IMR-90 (cell line): ENCODE results near the gene TRHDE. TPM values are rescaled to one million over a fixed set of nuclear protein-coding genes. Genes with fewer than 3 reads are reported as not detected.

Experiments used
- ATAC-seq: fragments of 200-7000 bp; cut with Tn5 transposase; 2 replicates; pipeline ENCODE4 v1.9.1; 2020; ENCODE audit warnings: low read depth, mild to moderate bottlenecking, moderate library complexity
- BruUV-seq: library from RNA; stranded (reverse); fragments of 400-500 nt; replicated peaks from 2 replicates; lab custom pipeline; 2021; lab: Mats Ljungman, UMichigan
- CTCF ChIA-PET: fragments of 300-600 bp; formaldehyde crosslinking; extraction: SDS; loops from one replicate; lab custom pipeline; 2021; ENCODE audit warnings: antibody characterized with exemption; lab: Yijun Ruan, JAX
- POLR2A ChIA-PET: fragments of 300-600 bp; sonication (Branson Sonifier 250); formaldehyde crosslinking; loops from one replicate; lab custom pipeline; 2022; ENCODE audit warnings: antibody characterized with exemption; ENCODE audit not compliant: unreplicated experiment; lab: Charles Lee
- DNase-seq: peaks from one replicate; pipeline ENCODE4 v3.0.0; 2013
- H2AFZ ChIP-seq: replicated peaks from 2 replicates; pipeline ENCODE3; 2013; ENCODE audit warnings: low read length, mild to moderate bottlenecking; ENCODE audit not compliant: poor library complexity
- H2AK5ac ChIP-seq: 2 replicates; pipeline ENCODE4 v1.6.1; 2013; ENCODE audit warnings: low read depth, low read length, inconsistent platforms
- H2AK9ac ChIP-seq: replicated peaks from 2 replicates; pipeline ENCODE3; 2013; ENCODE audit warnings: mild to moderate bottlenecking, low read depth, low read length, moderate library complexity; ENCODE audit not compliant: poor library complexity
- H2BK120ac ChIP-seq: 2 replicates; pipeline ENCODE4 v1.6.1; 2013; ENCODE audit warnings: low read depth, low read length, inconsistent platforms
- H2BK15ac ChIP-seq: 3 replicates; pipeline ENCODE4 v1.6.1; 2013; ENCODE audit warnings: low read depth, low read length, inconsistent platforms
- H2BK20ac ChIP-seq: 2 replicates; pipeline ENCODE4 v1.6.1; 2013; ENCODE audit warnings: low read depth, mild to moderate bottlenecking, inconsistent platforms, low read length, moderate library complexity
- H2BK5ac ChIP-seq: 2 replicates; pipeline ENCODE4 v1.6.1; 2013; ENCODE audit warnings: mild to moderate bottlenecking, low read depth, low read length, inconsistent platforms; ENCODE audit not compliant: poor library complexity, severe bottlenecking
- H3K14ac ChIP-seq: replicated peaks from 2 replicates; pipeline ENCODE4 v1.6.1; 2013; ENCODE audit warnings: low read depth, low read length, inconsistent platforms
- H3K18ac ChIP-seq: 2 replicates; pipeline ENCODE4 v1.6.1; 2013; ENCODE audit warnings: low read depth, low read length, control low read depth
- H3K23ac ChIP-seq: 2 replicates; pipeline ENCODE4 v1.6.1; 2013; ENCODE audit warnings: low read depth, low read length, inconsistent platforms
- H3K27ac ChIP-seq: 2 replicates; pipeline ENCODE4 v1.5.1; 2013; ENCODE audit warnings: mild to moderate bottlenecking, control low read depth, low read length; ENCODE audit not compliant: insufficient read depth
- H3K27me3 ChIP-seq: 2 replicates; pipeline ENCODE4 v1.6.1; 2013; ENCODE audit warnings: low read length; ENCODE audit not compliant: control insufficient read depth, insufficient read depth
- H3K36me3 ChIP-seq: 2 replicates; pipeline ENCODE4 v1.6.1; 2013; ENCODE audit warnings: low read length, mixed read lengths; ENCODE audit not compliant: control insufficient read depth, insufficient read depth
- H3K4ac ChIP-seq: 2 replicates; pipeline ENCODE4 v1.6.1; 2013; ENCODE audit warnings: low read depth, low read length, inconsistent platforms
- H3K4me1 ChIP-seq: 2 replicates; pipeline ENCODE4 v1.6.1; 2013; ENCODE audit warnings: low read length, mixed read lengths; ENCODE audit not compliant: control insufficient read depth, insufficient read depth
- H3K4me2 ChIP-seq: 2 replicates; pipeline ENCODE4 v1.6.1; 2013; ENCODE audit warnings: low read depth, mild to moderate bottlenecking, control low read depth, low read length, moderate library complexity
- H3K4me3 ChIP-seq: 2 replicates; pipeline ENCODE4 v1.5.1; 2013; ENCODE audit warnings: low read depth, mild to moderate bottlenecking, control low read depth, low read length, moderate library complexity; ENCODE audit not compliant: insufficient read depth
- H3K56ac ChIP-seq: 2 replicates; pipeline ENCODE4 v1.6.1; 2013; ENCODE audit warnings: low read length, inconsistent platforms; ENCODE audit not compliant: insufficient read depth; ENCODE audit errors: extremely low read depth
- H3K79me1 ChIP-seq, 2 experiments: 2 replicates each; pipeline ENCODE4 v1.6.1; 2013; ENCODE audit warnings: low read length in 2 of 2, inconsistent platforms in 1 of 2, low read depth in 1 of 2
- H3K9ac ChIP-seq: 2 replicates; pipeline ENCODE4 v1.6.1; 2013; ENCODE audit warnings: low read depth, low read length, control low read depth
- H3K9me1 ChIP-seq: 2 replicates; pipeline ENCODE4 v1.6.1; 2013; ENCODE audit warnings: low read length, inconsistent platforms; ENCODE audit not compliant: insufficient read depth
- H3K9me3 ChIP-seq: 2 replicates; pipeline ENCODE4 v1.6.1; 2013; ENCODE audit warnings: low read length; ENCODE audit not compliant: control insufficient read depth, insufficient read depth
- H4K20me1 ChIP-seq: 2 replicates; pipeline ENCODE4 v1.6.1; 2013; ENCODE audit warnings: low read length, inconsistent platforms; ENCODE audit not compliant: insufficient read depth
- H4K5ac ChIP-seq: 2 replicates; pipeline ENCODE4 v1.6.1; 2013; ENCODE audit warnings: mild to moderate bottlenecking, low read depth, low read length, control low read depth
- H4K8ac ChIP-seq, 2 experiments: 2 replicates each; pipeline ENCODE4 v1.6.1; 2013; ENCODE audit warnings: low read depth in 2 of 2, low read length in 2 of 2, control low read depth in 1 of 2, inconsistent platforms in 1 of 2
- H4K91ac ChIP-seq: 2 replicates; pipeline ENCODE4 v1.6.1; 2013; ENCODE audit warnings: low read depth, low read length, inconsistent platforms; ENCODE audit not compliant: insufficient read depth
- CEBPB ChIP-seq: IDR thresholded peaks from 2 replicates; pipeline ENCODE4 v1.6.1; 2012; ENCODE audit warnings: low read depth, low read length, improper control_type of control experiment
- MXI1 ChIP-seq: IDR thresholded peaks from 2 replicates; pipeline ENCODE4 v1.6.1; 2012; ENCODE audit warnings: low read depth, mild to moderate bottlenecking, low read length, moderate library complexity, borderline replicate concordance
- RCOR1 ChIP-seq: IDR thresholded peaks from 2 replicates; pipeline ENCODE4 v1.6.1; 2012; ENCODE audit warnings: mild to moderate bottlenecking, low read length, improper control_type of control experiment; ENCODE audit not compliant: insufficient replicate concordance
- WGBS, 2 experiments: methylation state at CpG; one replicate each; pipeline versions ENCODE4 v1.1.5 to v1.1.7; 2013; ENCODE audit warnings: missing lambda C conversion rate in 2 of 2; ENCODE audit not compliant: insufficient read length in 1 of 2; ENCODE audit errors: extremely low coverage in 2 of 2; 5-methylcytosine and 5-hydroxymethylcytosine counted together
- dilution Hi-C: fragments of 300-500 bp; cut with HindIII; formaldehyde crosslinking; loops from one replicate; pipeline ENCODE4 v1.14.3; 2018; ENCODE audit warnings: low sequenced_read_pairs; ENCODE audit not compliant: unreplicated experiment
- in situ Hi-C: fragments of 300-500 bp; cut with MboI; formaldehyde crosslinking; loops from 3 replicates; pipeline ENCODE4 v1.14.3; 2019; ENCODE audit warnings: low sequenced_read_pairs, inconsistent platforms, mixed read lengths
- intact Hi-C: fragments of 100-400 bp; cut with micrococcal nuclease; formaldehyde crosslinking; loops from 2 replicates; pipeline ENCODE4 v1.10.0; 2022
- polyA plus RNA-seq, 3 experiments: library from polyadenylated mRNA; depleted of rRNA; stranded (reverse); fragments of >200 nt; gene quantifications; 2 replicates each; pipeline ENCODE4 v1.2.3, GENCODE V29; 2012; ENCODE audit warnings: low replicate concordance in 1 of 3
- total RNA-seq: library from RNA; depleted of rRNA; stranded (reverse); fragments of >200 nt; gene quantifications from 2 replicates; pipeline ENCODE4 v1.2.3, GENCODE V29; 2012

TRHDE gene
- total and polyA plus RNA-seq, 2 of the 4 experiments (the other 2 are of a cell fraction): 33.7 to 65.1 TPM

- in situ Hi-C loops: no loop called here
- CTCF ChIA-PET: no interaction called here
Measured at GRCh38 chr12:72323881-72324280, 51.7 kb downstream of the TRHDE start.

More at GRCh38 chr12:72323881-72324280, 51.7 kb downstream of the TRHDE start:
- H2AFZ ChIP-seq: no peak overlapping the region
- peak overlapping the region; percentile 88 for H3K14ac ChIP-seq
- peak overlapping the region; percentile 87; the same call in 1 of the 3 replicates for H2BK15ac ChIP-seq
- peak overlapping the region; percentile 44; the same call in 1 of the 2 replicates for H3K27ac ChIP-seq
- TF ChIP-seq MXI1: no peak
- TF ChIP-seq CEBPB: peak; percentile 81
- TF ChIP-seq RCOR1: no peak
- H3K4me3 ChIP-seq: no peak overlapping the region
- peak overlapping the region; percentile 79; the same call in 1 of the 2 replicates for H4K5ac ChIP-seq
- DNase-seq (peak; percentile 64), ATAC-seq (peak; percentile 21; the same call in 1 of the 2 replicates)
- no peaks in the 10 kb centered on the region for H3K9me3 ChIP-seq
- no CpG with 5 or more reads among the region's 1 CpG for WGBS, 2 experiments
- H2AK9ac ChIP-seq: no peak overlapping the region
- BruUV-seq: no TSS peak
- peak overlapping the region; percentile 54 for H2BK5ac ChIP-seq
- H3K9ac ChIP-seq: no peak overlapping the region
- intact Hi-C loops: loop anchor here (10.0 kb wide), 1 partner anchor 49 kb away; the partner anchor contains the start of gene TRHDE
- peak overlapping the region; percentile 72 for H4K91ac ChIP-seq
- peak overlapping the region; percentile 64; the same call in 1 of the 2 replicates for H3K23ac ChIP-seq
- H2BK20ac ChIP-seq: peak overlapping the region; percentile 89
- no peaks in the 10 kb centered on the region for H3K36me3 ChIP-seq
- peak overlapping the region; percentile 82 to 85; a peak in 3 of 4 replicates for H4K8ac ChIP-seq
- peaks cover 6% of the 10 kb centered on the region for H3K9me1 ChIP-seq
- dilution Hi-C loops: no loop called here
- H2BK120ac ChIP-seq: peak overlapping the region; percentile 81
- H3K4me1 ChIP-seq: peaks cover 9% of the 10 kb centered on the region; the same call in 1 of the 2 replicates
- H3K56ac ChIP-seq: no peak overlapping the region; the same call in 1 of the 2 replicates
- H3K18ac ChIP-seq: peak overlapping the region; percentile 83
- peak overlapping the region; percentile 26; the same call in 1 of the 2 replicates for H3K4me2 ChIP-seq
- POLR2A ChIA-PET: no interaction called here
- no peaks in the 10 kb centered on the region for H4K20me1 ChIP-seq
- peaks cover 20 to 51% of the 10 kb centered on the region in 2 experiments for H3K79me1 ChIP-seq
- H2AK5ac ChIP-seq: peak overlapping the region; percentile 47; the same call in 1 of the 2 replicates
- H3K4ac ChIP-seq: peak overlapping the region; percentile 87; the same call in 1 of the 2 replicates
- H3K27me3 ChIP-seq: no peaks in the 10 kb centered on the region
